Measurements from ENCODE around the gene PNLIPRP1. TPM values are rescaled to one million over a fixed set of nuclear protein-coding genes. Genes with fewer than 3 reads are reported as not detected.

Gene PNLIPRP1
- total and polyA plus RNA-seq, 2 of the 4 experiments (the other 2 are of a cell fraction): not detected

GRCh38 chr10:116593139-116593740 is 2.5 kb downstream of the PNLIPRP1 start:
- intact Hi-C loops (cut with micrococcal nuclease): no loop called here
- no peaks in the 10 kb centered on the region for H3K27me3 ChIP-seq (ENCODE audit: control insufficient read depth, insufficient read depth, low read length)

More at GRCh38 chr10:116593139-116593740, 2.5 kb downstream of the PNLIPRP1 start:
- H2BK120ac ChIP-seq (ENCODE audit: low read depth, low read length): no peak overlapping the region
- BruUV-seq (replicated peaks): no TSS peak
- no peaks in the 10 kb centered on the region for H3K79me1 ChIP-seq (ENCODE audit: low read depth in 1 of 2, low read length in 2 of 2)
- ATAC-seq (ENCODE audit: low read depth) (no peak), DNase-seq (no peak)
- H3K9me3 ChIP-seq (ENCODE audit: control insufficient read depth, insufficient read depth, low read length): no peaks in the 10 kb centered on the region
- H2AK9ac ChIP-seq (replicated peaks; ENCODE audit: low read depth, low read length, poor library complexity): no peak overlapping the region
- H3K4me3 ChIP-seq (ENCODE audit: insufficient read depth, low read depth, low read length): no peak overlapping the region
- H3K4ac ChIP-seq (ENCODE audit: low read depth, low read length): no peak overlapping the region
- no peak overlapping the region for H4K8ac ChIP-seq (ENCODE audit: low read depth in 2 of 2, low read length in 2 of 2)
- no peak overlapping the region for H2AFZ ChIP-seq (replicated peaks; ENCODE audit: low read length, poor library complexity)
- in situ Hi-C loops (cut with MboI; ENCODE audit: low sequenced_read_pairs) (no loop called here), dilution Hi-C loops (cut with HindIII; ENCODE audit: low sequenced_read_pairs, unreplicated experiment) (no loop called here)
- H3K4me1 ChIP-seq (ENCODE audit: control insufficient read depth, insufficient read depth, low read length): no peaks in the 10 kb centered on the region
- H2BK15ac ChIP-seq (ENCODE audit: low read depth, low read length): no peak overlapping the region
- no peak overlapping the region for H3K9ac ChIP-seq (ENCODE audit: low read depth, low read length)
- ChIA-PET CTCF (no interaction called here), POLR2A (ENCODE audit: unreplicated experiment) (no interaction called here)
- TF ChIP-seq RAD21 (IDR thresholded peaks at IDR 0.05; ENCODE audit: low read length): no peak
- no peak for TF ChIP-seq NFE2L2 (IDR thresholded peaks at IDR 0.05; ENCODE audit: low read depth, low read length)
- TF ChIP-seq FOS (IDR thresholded peaks at IDR 0.05; ENCODE audit: low read depth, low read length): no peak
- no peak for TF ChIP-seq RFX5 (IDR thresholded peaks at IDR 0.05; ENCODE audit: low read depth, low read length)
- TF ChIP-seq CEBPB (IDR thresholded peaks at IDR 0.05; ENCODE audit: low read depth, low read length): no peak
- TF ChIP-seq USF2 (IDR thresholded peaks at IDR 0.05; ENCODE audit: low read depth, low read length): no peak
- TF ChIP-seq MAZ (IDR thresholded peaks at IDR 0.05; ENCODE audit: borderline replicate concordance, low read depth, low read length): no peak
- no peak for TF ChIP-seq MXI1 (IDR thresholded peaks at IDR 0.05; ENCODE audit: borderline replicate concordance, low read depth, low read length)
- TF ChIP-seq, protein P1, sequence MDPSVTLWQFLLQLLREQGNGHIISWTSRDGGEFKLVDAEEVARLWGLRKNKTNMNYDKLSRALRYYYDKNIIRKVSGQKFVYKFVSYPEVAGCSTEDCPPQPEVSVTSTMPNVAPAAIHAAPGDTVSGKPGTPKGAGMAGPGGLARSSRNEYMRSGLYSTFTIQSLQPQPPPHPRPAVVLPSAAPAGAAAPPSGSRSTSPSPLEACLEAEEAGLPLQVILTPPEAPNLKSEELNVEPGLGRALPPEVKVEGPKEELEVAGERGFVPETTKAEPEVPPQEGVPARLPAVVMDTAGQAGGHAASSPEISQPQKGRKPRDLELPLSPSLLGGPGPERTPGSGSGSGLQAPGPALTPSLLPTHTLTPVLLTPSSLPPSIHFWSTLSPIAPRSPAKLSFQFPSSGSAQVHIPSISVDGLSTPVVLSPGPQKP (IDR thresholded peaks at IDR 0.05; ENCODE audit: borderline replicate concordance, low read depth, low read length): no peak
- H4K91ac ChIP-seq (ENCODE audit: insufficient read depth, low read depth, low read length): no peak overlapping the region
- H2AK5ac ChIP-seq (ENCODE audit: low read depth, low read length): no peak overlapping the region
- H4K20me1 ChIP-seq (ENCODE audit: insufficient read depth, low read length): no peaks in the 10 kb centered on the region
- H3K18ac ChIP-seq (ENCODE audit: low read depth, low read length): no peak overlapping the region
- H3K4me2 ChIP-seq (ENCODE audit: low read depth, low read length): no peak overlapping the region
- no peak overlapping the region for H4K5ac ChIP-seq (ENCODE audit: low read depth, low read length)
- no peak overlapping the region for H2BK20ac ChIP-seq (ENCODE audit: low read depth, low read length)
- H2BK5ac ChIP-seq (ENCODE audit: low read depth, low read length, poor library complexity, severe bottlenecking): no peak overlapping the region
- no peaks in the 10 kb centered on the region for H3K36me3 ChIP-seq (ENCODE audit: control insufficient read depth, insufficient read depth, low read length)
- H3K27ac ChIP-seq (ENCODE audit: insufficient read depth, low read length): no peak overlapping the region
- WGBS, 2 experiments (ENCODE audit: extremely low coverage in 2 of 2, insufficient read length in 1 of 2): no CpG with 5 or more reads among the region's 5 CpGs
- H3K23ac ChIP-seq (ENCODE audit: low read depth, low read length): no peak overlapping the region
- H3K56ac ChIP-seq (ENCODE audit: extremely low read depth, insufficient read depth, low read length): no peak overlapping the region
- H3K14ac ChIP-seq (replicated peaks; ENCODE audit: low read depth, low read length): no peak overlapping the region
- no peaks in the 10 kb centered on the region for H3K9me1 ChIP-seq (ENCODE audit: insufficient read depth, low read length)

Measured in IMR-90 (cell line).